Stimulated activated CD4-positive, alpha-beta T cell treated with anti-CD3 and anti-CD28 coated beads, Interleukin-1b, Interleukin-23, amount 100 ng/mL, for 1 hour (primary cell): ENCODE results near the gene TBL2.
"Not testable (repeated sequence)": the region's sequence is repeated elsewhere in the genome, so short reads cannot be mapped to it uniquely, and the experiment has no call there.

ENCODE experiments used
- DNase-seq, 2 donors: peaks; one replicate each; pipeline ENCODE4 v3.0.0-alpha.2; 2020; ENCODE audit warnings: low read depth in 2 of 2

Gene TBL2

DNA sequence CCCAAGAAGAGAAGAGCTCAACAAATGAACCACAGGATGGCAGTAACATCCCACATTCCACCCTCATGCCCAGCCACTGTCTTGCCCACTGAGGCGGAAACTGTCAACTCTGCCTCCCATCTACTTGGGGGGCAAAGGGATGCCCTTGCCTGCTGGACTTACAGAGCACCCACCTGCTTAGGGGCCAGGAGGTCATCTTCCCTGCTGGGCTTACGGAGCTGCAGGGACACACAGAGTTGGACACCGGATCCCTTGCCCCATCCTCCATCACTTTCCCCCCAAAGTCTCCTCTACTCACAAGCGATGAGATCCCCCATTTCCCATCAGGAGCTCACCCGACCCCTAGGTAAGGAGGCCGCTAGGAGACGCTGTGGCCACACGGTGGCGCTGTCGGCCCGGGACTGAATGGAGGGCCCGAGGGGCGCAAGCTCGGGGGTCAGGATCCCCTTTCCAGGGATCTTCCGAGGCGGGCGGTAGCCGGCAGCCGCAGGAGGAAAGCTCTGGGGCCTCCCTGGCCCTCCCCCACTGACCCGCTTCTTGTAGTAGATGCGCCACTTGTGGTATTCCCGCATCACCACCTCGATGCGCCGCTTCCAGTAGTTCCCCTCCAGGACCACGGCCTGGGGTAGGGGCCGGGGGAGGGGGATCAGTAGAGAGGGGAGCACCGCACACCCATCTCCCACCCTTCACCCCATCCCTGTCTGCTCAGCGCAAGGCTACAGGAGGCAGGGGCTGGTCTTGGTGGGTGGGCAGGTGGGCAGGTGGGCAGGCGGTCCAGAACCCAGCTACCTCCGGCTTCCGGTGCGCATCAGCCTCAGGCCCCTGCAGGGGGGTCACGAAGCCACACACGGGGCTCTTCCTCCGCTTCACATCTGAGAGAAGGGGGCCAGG lies 28.7 kb upstream of the TBL2 start:
- DNase-seq = peak; percentile 29 to 58

DNA sequence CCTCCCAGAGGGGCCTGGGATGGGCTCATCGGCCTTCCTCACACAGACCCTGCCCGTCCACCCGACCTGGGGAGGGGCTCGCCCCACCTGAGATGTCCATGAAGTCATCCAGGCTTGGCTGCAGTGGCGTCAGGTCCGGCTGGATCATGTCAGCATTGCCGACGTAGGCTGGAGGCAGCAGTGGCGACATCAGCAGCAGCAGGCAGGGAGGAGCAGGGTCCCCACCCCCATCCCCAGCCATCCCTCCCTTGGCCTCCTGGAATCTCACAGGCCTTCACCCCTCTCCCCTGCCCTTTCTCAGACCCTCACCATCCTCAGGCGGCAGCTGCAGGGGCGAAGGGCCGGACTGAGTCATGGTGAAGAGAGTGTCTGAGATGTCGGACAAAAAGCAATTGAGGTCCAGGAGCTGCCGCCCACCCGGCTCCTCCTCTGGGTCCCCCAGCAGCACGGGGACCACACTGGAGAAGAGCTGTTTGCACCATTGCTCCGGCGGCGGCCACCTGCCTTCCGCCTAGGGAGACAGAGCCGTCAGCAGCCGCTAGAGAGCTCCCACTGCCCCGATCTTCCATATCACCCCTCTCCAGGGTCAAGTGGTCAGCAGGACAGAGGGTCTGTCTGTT lies 27.3 kb upstream of the TBL2 start:
- DNase-seq = no peak

DNA sequence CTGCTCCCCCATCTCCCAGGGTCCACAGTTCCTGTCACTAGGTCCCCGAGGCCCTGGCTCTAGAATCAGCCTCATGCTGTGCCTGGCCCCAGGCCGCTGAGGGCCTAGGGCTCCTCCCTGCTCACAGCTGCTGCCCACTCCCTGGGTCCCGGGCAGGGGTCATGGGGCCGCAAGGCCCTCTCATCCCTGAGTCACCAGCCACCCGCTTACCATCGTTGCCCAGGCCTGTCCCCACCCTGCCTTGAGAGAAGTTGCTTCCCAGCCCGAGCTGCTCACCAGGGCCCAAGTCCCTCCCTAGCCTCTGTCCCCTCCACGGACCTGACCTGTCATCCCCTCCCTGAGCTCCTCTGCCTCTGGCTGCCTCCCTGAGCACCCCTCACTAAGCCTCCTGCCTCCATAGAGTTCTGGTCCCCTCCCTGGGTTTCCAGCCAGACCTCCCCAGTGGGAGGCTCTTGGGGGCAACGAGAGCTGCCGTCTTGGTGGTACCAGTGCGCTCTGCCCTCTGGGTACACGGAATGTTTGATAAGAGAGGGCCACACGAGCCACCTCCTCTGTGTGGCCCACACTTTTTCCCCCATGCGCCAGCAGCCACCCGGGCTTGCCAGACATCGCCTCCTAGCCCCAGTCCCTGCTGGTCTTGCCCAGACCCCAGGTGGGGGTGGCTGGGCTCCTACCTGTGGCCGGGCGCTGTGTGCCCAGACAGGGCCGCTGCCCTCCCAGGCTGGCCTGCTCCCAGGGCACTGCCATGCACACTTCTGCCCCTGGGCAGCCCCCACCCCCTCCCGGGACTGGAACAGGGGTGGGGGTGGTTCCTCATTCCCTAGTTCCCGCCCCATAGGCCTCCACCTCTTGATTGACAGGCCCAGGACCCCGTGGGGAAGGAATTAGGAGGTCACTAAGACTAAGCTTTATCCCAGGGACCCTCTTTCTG lies 24.6 kb upstream of the TBL2 start:
- no peak for DNase-seq

DNA sequence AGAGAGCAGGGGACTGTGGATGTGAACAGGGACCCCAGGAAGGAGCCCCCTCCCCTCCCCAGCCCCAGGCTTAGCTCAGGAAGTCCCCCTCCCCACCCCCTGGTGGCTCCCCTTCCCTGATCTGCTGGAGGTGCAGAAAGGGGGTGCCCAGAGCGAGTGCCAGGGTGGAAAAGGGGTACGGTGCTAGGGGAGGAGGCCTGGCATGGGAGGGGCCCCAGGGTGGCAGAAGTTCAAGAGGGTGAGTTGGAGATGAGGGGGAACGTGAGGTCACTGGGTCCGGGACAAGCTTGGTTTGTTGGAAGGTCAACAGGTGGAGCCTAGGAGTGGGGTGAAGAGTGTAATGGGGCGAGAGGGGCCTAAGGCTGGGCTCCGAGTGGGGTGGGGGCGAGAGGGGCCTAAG lies 21.5 kb upstream of the TBL2 start:
- DNase-seq = no peak

DNA sequence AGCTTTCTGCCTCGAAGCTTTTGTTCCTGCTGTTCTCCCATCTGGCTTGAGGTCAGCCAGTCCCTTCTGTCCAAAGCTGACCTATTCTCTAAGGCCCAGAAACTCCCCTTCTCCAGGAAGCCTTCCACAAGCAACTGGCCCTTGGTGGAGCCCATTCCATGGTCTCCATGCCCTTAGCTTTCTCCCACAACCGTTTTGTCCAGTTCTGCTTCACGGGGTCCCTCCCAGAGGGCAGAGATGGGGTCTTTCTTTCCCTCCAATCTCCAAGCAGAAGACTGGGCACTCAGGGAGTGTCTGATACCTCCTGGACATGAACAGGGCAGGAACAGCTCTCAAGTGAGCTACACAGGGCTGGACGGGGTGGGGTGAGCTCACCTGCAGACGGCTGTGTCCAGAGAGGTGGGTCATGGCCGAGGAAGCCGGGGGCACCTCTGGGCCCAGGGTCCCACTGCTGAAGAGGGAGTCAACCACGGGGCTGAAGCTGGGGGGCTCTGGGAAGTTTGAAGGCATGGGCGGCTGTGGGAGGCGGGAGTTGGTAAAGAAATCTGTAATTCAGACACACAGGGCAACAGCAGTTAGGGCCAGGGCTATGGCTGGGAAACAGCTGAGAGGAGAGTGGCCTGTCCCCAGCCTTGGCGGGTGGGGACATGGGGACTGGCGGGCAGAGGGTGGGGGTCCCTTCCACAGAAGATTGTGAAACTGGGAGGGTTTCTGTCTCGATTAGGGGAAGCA lies 20.9 kb upstream of the TBL2 start:
- no peak for DNase-seq

DNA sequence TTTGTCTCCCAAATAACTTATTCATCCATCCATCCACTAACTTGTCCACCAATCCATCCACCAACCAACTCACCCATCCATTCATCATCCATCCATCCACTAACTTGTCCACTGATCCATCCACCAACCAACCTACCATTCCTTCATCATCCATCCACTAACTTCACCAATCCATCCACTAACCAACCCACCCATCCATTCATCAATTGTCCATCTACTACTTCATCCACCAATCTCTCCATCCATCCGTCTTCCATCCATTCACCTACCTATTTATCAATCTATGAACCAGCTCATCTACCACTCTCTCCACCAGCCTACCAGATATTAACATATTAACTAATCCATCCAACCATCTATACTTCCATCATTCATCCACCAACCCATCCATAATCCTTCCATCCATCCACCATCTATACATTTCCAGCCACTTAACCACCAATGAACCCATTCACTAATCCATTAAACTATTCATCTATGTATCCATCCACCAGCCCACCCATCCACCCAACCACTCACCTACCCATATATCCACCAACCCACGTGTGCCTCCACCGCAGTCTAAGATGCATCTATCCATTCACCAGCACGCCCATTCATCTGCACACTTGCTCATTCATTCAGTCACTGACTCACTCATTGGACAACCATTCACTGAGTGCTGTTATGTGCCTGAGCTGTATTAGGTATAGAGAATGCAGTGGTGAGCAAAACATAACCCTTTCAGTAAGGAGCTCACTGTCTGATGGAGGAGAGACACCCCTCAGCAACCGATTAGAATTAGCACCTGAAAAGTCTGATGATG lies 19.8 kb upstream of the TBL2 start:
- DNase-seq = no peak

DNA sequence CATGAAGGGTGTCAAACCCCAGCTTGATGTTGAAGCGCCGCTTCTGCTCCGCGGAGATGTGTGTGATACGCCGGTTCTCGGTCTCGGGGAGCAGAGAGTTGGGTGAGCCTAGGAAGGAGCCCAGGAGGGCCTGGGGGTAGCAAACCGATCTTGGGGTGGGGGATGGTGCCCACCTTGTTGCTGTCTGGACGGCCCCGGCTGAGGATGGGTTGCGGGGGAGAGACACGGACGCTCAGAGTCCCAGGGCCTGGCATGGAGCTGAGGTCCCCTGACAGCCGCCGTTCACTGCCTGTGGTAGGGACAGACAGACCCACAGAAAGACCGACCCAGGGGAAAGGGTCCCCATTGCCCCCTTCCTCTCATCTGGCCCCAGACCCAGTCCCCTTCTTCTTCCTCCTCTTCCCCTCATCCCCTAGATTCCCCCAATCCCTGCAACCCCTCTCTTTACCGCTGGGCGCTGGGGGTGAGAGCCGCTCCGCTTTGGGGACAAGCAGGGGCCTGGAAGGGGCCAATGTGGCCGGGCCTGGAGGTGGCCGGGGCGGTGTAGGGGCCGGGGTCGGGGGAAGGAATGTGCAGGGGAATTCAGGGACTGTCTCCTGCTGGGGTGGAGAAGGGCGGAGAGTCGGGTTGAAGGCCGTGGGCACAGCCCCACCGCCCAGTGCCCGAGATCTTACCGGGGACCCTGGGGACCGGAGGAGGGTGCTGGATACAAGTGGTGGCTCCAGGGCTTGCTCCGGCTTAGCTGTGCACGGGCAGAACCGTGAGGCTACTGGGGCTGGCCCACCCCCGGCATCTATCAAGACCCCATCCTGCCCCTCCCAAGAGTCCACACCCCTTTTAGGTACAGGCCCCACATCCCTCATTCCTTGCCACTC lies 18.0 kb upstream of the TBL2 start:
- DNase-seq = no peak

DNA sequence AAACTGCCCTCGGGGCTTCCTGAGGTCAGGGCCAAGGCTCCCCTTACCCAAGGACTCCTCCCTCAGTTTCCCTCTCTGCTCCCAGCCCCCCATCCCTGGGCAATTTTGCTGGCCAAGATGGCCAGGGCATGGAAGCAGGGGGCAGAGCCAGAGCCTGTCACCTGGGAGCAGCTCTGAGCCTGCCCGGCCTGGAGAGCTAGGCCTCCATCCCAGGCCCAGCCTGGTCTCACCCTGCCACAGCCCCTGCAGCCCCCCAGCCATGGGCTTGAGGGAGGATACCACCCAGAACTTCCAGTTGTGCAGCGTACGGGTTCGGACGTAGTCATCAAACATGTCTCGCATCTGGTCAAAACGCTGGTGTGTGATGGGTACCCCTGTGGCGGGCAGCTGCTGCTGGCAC lies 17.0 kb upstream of the TBL2 start:
- DNase-seq = no peak

DNA sequence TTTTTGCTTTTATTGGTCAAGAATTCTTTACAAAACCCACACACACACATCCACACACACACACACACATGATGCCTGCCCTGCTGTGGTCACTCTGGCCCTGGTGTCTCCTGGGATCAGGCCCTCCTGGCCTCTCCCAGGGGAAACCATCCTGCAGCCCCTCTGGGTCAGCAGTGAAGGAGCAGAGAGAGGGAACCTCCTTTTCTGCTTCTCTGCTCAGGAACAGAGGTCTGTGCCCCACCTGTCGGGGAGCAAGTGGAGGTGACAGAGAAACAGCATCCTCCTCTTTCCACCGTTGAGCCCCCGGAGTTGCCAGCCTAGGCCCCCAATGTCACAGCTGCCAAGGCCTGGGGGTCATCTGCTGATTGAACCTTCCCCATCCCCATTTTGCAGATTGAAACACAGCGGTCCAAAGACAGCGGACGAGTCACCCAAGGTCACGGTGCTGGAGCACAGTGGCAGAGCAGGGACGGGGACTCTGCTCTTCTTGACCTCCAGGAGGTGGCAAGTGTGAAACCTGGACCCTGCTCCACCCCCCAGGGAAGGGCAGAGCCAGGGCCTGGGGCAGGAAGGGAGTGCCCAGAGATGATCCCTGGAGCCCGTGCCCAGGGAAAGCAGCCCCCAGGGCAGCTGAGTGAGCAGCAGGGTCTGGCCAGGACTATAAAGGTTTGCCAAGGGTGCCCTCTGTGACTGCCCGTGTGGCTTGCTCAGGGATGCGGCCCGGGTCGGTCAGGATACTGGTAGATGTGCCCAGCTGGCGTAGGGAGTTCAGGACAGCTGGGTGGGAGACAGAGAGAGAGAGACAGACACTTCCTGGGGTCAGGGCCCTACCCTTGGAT lies 15.0 kb upstream of the TBL2 start:
- DNase-seq = no peak

DNA sequence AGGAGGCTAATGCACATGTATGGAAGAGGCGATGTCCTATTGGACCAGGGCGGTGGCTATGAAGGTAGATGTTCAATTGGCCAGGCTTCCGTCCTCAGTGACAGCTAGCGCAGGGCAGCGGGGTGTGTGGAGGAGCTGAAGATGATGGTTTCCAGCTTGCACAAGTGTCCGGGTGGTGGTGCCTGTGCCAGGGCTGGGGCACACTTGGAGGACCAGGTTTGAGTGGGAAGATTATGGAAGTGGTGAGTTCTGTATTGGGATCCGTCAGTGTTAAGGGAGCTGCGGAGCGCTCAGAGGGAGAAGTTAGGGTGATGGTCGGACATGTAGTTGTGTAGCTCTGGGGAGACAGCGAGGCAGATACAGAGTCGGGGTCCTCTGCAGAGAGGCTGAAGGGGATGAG lies 8.5 kb upstream of the TBL2 start:
- no peak for DNase-seq

DNA sequence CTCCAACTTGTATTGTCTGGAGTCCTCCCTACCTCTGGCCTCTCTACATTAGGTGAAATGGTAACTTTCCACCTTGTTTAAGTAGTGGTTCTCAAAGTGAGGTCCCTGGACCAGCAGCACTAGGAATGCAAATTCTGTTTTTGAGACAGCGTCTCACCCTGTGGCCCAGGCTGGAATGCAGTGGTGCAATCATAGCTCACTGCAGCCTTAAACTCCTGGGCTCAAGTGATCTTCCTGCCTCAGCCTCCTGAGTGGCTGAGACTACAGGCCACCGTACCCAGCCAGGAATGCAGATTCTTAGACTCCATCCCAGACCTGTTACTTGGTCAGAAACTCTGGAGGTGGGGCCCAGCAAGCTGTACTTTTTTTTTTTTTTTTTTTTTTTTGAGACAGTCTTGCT lies 6.8 kb upstream of the TBL2 start:
- no peak for DNase-seq

DNA sequence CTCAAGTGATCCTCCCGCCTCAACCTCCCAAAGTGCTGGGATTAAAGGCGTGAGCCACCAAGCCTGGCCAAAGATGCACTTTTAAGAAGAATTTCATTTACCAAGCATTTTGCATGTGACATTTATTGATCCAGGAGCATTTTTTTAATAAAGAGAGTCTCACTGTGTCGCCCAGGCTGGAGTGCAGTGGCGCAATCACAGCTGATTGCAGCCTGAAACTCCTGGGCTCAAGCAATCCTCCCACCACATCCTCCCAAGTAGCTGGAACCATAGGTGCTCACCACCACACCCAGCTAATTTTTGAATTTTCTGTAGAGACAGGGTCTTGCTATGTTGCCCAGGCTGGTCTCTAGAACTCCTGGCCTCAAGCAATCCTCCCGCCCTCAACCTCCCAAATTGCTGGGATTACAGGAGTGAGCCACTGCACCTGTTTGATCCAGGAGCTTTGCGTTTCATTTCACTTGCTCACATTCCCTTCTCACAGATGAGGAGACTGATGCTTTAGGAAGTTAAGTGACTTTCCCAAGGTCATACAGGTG lies 4.4 kb upstream of the TBL2 start:
- no peak for DNase-seq

DNA sequence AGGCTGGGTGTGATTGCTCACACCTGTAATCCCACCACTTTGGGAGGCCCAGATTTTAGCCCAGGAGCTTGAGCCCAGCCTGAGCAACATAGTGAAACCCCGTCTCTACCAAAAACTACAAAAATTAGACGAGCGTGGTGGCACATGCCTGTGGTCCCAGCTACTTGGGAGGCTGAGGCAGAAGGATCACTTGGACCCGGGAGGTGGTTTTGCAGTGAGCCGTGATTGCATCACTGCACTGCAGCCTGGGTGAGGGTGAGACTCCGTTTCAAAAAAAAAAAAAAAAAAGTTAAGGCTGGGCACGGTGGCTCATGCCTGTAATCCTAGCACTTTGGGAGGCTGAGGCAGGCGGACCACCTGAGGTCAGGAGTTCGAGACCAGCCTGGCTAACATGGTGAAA lies 2.6 kb upstream of the TBL2 start:
- DNase-seq = not testable (repeated sequence)

DNA sequence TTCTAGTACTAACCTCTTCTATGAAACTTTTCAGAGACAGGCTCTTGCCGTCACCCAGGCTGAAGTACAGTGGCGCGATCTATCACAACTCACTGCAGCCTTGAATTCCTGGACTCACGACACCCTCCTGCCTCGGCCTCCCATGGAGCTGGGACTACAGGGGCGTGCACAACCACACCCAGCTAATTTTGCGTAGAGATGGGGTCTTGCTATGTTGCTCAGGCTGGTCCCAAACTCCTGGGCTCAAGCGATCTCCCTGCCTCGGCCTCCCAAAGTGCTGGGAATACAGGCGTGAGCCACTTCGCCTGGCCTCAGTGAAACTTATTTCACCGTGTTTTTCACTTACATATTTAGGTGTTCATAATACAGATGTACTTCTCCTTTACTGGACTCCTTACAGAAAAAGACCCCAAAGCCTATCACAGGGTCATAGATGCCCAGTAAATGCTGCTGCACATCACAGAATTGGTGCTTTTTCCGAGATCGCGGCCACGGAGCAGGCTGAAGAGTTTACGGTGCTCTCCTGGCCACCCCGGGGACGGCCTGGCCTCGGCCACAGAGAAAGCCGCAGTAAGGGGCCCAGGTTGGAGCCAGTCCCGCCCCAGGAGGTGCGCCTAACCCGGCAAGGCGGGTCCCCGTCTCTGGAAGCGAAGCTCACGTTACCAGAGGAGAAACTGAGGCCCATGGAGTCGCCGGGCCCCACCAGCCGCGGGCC lies 595 bp downstream of the TBL2 start:
- no peak for DNase-seq

DNA sequence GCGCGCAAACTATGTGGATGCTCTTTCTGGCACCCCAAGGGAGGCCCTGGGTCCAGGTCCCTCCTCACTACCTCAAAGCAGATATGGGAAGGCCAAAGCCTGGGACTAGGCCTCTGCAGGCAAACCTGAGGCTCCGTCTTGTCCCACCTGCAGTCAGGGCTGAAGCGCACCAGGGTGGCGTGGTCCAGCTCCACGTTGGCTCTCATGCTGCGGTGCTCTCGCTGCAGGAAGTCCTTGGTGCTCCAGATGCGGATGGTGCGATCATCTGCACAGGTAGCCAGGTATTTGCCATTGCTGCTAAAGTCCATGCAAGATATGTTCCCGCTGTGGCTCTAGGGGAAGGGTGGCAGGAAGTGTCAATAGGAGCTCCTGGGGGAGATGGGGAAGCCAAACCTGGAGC lies 4.6 kb downstream of the TBL2 start:
- no peak for DNase-seq

DNA sequence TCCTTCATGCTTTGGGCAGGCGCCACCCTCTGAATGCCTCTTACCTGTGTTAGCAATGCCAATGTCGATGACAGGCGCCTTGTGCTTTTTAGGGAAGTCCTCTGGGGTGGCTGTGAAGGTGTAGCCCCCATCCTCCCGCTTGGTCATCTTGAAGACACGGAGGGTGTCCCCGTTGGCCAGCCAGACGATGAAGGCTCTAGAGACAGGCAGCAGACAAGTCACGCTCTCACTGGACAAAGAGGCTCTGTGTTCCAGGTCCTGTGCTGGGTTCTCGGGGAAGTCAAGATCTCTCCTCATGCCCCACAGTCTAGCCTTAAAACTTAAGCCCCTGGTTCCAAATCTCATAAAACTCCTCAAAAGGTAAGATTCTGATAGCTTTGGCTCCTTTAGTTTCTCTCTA lies 5.1 kb downstream of the TBL2 start:
- no peak for DNase-seq

DNA sequence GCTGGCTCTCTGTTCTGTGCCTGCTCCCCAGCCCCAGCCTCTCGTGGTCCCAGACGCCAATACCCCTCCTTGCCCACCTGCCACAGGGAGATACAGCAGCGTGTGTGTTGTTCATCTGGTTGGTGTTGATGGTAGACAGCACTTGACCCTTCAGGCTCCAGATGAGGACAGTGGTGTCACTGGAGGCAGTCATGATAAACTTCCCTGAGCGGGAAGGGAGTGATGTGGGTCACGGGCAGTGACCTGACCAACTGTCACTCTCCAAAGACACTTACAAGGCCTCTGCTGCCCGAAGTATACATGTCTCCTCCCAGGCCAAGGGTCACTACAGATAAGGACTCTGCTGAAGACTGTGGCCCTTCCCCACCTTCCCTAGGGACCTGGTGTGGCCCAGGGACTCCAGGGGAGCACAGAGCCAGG lies 5.6 kb downstream of the TBL2 start:
- no peak for DNase-seq

DNA sequence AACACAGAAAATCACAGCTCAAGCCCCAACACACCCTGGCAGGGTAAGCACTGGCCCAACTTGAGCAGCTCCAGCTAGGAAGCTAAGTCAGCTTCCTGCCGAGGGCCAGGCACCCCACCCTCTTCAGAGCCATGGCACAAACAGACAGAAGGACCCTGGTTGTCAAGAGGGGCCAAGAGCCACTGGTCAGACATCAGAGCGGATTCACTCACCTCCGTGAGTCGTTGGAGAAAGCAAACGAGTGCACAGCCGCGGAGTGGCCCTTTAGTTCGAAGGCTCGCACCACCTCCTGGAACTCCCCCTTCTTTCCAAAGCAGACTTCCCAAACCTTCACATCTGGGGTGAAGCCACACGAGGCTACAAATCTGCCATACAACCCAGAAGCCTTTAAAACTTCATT lies 7.4 kb downstream of the TBL2 start:
- DNase-seq = no peak
